ENCODE measurements around the gene GABRB3.

DNA sequence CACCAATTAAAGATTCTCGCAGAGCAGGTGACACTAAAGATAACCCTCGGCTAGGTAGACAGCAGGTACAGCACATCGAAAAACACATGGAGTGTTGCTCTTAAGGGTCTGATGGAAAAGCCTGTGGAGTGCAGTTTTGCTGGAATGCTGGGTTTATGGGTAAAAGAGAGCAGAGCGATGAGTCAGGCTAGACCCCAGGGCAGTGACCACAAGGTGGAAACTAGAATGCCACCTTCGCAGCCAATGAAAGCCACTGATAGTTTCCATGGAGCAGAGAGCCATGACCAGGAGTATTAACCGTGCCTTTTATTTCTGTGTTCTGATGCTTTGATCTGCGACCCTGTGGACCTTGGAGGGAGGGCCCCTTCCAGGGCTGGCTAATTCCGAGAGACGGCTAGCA is 149.8 kb downstream of the GABRB3 start:
- TF ChIP-seq POLR2A (IDR thresholded peaks at IDR 0.05; ENCODE audit: low read length) (no peak), GATA1 (IDR thresholded peaks at IDR 0.05; ENCODE audit: low read depth, low read length) (no peak)
